HG03159 (cell line): ENCODE measurements around the gene TCF19.
A peak's percentile ranks its signal among the peaks of the same experiment; 100 is the strongest.
"Not testable (repeated sequence)": the region's sequence is repeated elsewhere in the genome, so short reads cannot be mapped to it uniquely, and the experiment has no call there.

Experiments used
- ATAC-seq: cut with Tn5 transposase; IDR thresholded peaks from one replicate; pipeline ENCODE4 v1.9.1; 2021; ENCODE audit warnings: mild to moderate bottlenecking, moderate library complexity; ENCODE audit not compliant: unreplicated experiment

Gene TCF19

GRCh38 chr6:31178143-31179041 is 20.0 kb downstream of the TCF19 start:
- no peak for ATAC-seq

DNA sequence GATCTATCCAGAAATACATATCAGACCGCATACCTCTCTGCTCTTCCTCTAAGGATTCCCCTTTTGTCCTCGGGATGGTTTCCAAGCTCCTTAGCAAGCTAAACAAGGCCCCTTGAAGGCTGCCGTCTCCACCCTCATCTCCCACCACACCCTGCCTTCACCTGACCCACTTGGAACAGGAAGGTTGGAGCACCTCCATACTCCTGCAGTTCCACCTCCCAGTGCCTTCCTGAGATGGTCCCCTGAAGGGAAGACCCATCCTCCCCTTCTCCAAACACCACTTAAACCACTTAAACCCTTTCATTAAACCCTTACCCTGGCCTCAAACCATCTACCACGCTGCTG is 20.6 kb downstream of the TCF19 start:
- ATAC-seq = no peak

- no peak for ATAC-seq
Measured at GRCh38 chr6:31179896-31180295, 21.5 kb downstream of the TCF19 start.

- ATAC-seq = peak; percentile 70
Measured at GRCh38 chr6:31180500-31180899, 22.1 kb downstream of the TCF19 start.

- not testable (repeated sequence) for ATAC-seq
Measured at GRCh38 chr6:31183287-31183686, 24.9 kb downstream of the TCF19 start.

DNA sequence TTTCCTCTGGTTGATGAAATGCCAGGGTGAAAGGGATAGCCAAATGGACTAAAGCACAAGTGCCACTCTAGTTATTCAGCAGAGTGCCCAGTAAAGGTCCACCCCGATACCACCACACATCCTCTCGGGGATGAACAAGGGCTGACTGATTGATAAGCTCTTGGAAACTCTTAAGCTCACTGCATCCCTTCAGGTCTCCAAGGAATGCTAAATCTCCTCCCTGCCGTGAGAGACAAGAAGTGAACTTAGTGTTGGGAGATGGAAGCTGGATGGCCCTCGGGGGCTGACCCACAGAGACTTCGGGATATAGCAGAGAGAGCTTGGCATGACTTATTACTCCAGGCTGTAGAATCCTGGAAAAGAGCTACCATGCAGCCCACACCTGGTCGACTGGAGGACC is 25.5 kb downstream of the TCF19 start:
- not testable (repeated sequence) for ATAC-seq

DNA sequence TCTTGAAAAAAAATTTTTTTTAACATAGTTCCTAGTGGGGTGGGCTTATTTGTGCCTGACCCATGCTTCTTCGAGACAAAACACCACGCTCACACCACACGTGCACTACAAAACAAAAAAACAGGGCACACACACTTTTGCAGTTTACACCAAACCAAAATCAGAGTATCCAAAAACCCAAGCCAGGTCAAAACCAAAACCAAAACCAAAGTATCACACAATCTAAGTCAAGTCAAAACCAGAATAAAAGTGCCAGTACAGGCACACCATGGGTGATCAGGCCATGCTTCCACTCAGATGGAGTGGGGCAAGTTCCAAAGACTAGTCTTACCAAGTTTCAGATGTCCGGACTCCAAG is 27.3 kb downstream of the TCF19 start:
- ATAC-seq = not testable (repeated sequence)

DNA sequence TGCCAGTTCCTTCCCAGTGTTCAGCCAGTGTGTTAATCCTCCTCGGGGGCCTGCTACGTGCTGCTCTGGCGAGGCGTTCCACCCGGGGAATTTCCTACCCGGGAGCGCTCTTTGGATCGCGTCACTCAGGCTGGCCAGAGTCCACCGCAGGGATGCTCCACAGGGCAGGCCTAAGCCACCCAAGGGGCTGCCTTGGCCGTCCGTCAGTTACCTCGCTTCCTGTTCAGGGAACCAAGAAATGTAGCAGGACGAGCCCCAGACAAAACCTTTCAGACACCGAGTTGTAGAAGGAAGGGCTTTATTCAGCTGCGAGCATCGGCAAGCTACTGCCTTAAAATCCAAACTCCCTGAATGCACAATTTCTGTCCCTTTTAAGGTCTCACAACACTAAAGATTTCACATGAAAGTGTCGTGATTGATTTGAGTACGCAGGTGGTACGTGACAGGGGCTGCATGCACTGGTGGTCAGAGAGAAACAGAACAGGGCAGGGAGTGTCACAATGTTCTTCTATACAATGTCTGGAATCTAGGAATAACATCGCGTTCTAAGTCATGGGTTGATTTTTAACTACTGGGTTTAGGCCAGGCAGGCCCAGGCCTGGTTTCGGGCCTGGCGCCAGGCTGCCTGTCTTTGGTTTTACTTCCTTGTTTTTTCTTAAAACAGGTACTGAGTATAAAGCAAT is 27.8 kb downstream of the TCF19 start:
- no peak for ATAC-seq

GRCh38 chr6:31187780-31188194 is 29.4 kb downstream of the TCF19 start:
- ATAC-seq = no peak

DNA sequence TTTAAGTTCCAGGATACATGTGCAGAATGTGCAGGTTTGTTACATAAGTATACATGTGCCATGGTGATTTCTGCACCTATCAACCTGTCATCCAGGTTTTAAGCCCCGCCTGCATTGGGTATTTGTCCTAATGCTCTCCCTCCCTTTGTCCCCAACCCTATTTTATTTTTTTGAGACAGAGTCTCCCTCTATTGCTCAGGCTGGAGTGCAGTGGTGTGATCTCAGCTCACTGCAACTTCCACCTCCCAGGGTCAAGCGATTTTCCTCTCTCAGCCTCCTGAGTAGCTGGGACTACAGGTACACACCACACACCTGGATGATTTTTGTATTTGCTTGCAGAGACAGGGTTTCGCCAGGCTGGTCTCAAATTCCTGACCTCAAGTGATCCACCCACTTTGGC is 30.8 kb downstream of the TCF19 start:
- ATAC-seq = not testable (repeated sequence)

DNA sequence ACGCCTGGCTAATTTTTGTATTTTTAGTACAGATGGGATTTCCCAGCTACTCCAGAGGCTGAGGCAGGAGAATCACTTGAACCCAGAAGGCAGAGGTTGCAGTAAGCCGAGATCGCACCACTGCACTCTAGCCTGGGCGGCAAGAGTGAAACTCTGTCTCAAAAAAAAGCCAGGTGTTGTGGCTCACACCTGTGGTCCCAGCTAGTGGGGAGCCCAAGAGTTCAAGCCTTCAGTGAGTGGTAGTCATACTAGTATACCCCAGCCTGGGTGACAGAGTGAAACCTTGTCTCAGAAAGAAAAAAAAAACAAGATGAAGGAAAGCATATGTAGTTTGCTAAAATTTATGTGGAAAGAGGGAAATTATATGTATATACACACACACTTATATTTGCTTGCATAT is 32.1 kb downstream of the TCF19 start:
- ATAC-seq = no peak

DNA sequence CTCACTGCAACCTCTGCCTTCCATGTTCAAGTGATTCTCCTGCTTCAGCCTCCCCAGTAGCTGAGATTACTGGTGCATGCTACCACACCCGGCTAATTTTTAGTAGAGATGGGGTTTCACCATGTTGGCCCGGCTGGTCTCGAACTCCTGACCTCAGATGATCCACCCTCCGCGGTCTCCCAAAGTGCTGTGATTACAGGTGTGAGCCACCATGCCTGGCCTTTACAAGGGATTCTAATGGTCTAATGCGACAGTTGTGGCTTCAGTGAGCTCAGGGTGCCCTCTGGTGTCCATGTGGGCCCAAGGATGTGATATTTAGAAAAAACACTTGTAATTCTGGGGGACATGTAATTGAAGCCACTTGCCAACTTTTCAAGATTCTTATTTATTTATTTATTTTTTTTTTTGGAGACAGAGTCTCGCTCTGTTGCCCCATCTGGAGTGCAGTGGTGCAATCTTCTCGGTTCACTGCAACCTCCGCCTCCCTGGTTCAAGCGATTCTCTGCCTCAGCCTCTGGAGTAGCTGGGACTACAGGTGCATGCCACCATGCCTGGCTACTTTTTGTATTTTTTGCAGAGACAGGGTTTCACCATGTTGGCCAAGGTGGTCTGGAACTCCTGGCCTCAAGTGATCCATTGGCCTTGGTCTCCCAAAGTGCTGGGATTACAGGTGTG is 34.2 kb downstream of the TCF19 start:
- not testable (repeated sequence) for ATAC-seq

- ATAC-seq = no peak
Measured at GRCh38 chr6:31193206-31193605, 34.8 kb downstream of the TCF19 start.

DNA sequence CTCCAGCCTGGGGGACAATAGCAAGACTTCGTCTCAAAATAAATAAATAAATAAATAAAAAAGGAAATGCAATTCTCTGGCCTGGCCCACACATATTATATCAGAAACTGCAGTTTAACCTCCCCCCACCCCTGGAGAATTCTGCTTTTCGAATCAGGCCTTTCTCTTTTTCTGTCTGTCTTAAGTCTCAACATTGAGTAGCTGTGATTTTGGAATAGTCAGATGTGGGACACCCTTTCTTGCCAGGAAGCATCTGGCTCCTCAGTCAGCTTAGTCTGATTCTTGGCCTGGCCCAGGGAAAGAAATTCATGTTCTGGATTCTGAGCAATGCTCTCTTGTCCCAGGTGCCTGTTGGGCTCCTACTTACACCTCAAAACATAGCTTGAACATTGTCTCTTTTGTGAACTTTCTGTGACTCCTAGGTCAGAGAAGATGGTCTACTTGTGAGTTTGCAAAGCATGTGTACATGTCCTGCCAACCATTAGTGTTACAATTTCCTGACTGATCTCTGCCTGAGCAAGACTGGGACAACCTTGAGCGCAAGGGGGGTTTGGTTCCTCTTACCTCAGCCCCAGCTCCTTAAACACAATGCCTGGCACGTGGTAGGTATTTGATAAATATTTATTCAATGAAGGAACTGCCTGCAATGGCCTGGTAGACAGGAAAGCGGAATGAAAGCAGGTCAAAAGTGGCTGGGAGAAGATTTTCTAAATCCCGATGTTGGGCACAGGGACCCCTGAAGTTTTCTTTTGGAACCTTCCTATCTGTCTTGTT is 35.9 kb downstream of the TCF19 start:
- ATAC-seq = no peak

GRCh38 chr6:31195308-31195979 is 37.1 kb downstream of the TCF19 start:
- not testable (repeated sequence) for ATAC-seq

DNA sequence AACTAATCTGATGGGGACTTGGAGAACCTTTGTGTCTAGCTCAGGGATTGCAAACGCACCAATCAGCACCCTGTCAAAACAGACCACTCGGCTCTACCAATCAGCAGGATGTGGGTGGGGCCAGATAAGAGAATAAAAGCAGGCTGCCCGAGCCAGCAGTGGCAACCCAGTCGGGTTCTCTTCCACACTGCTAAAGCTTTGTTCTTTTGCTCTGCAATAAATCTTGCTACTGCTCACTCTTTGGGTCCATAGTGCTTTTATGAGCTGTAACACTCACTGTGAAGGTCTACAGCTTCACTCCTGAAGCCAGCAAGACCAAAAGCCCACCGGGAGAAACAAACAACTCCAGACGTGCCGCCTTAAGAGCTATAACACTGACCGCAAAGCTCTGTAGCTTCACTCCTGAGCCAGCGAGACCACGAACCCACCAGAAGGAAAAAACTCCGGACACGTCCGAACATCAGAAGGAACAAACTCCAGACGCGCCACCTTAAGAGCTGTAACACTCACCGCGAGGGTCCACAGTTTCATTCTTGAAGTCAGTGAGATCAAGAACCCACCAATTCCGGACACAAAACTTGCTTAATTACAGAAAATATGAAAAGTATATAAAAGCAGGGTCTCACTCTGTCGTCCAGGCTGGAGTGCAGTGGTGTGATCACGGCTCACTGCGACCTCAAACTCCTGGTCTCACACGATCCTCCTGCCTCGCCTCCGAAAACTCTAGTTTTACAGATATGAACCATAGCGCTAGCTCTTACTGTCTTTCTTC is 38.0 kb downstream of the TCF19 start:
- ATAC-seq = not testable (repeated sequence)

DNA sequence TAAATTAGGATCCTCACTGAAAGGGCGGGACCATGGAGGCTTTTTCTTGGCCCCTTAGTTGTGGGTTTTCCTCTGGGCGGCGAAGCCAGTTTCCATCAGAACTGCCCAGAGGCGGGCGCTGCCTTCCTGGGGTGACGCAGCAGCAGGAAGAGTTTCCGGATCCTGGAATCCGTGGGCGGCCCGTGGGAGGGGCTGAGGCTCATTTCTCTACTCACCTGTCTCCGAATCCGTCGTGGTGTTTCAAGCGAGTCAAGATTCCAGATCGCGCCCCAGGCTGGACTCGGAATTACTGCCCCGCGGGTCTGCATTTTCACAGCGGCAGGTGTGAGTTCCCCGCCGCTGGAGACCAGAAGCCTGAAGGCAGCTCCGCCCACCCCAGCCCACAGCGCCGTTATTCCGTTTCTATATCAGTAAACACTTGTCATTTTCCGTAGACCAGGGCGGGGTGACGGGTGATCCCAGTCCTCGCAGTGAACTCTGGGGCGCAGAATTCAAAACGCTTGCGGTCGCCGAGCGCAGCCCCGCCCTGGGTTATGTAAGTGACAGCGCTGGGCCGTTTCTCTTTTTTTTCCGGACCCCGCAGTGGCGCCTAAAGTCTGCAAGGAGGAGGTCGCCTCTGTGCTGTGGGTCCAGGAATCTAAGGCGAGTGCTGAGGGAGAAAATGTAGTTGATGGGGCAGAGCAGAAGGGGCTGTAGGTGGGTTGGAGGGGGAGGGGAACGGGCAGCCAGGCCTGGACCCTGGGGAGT is 39.3 kb downstream of the TCF19 start:
- peak; percentile 73 for ATAC-seq

DNA sequence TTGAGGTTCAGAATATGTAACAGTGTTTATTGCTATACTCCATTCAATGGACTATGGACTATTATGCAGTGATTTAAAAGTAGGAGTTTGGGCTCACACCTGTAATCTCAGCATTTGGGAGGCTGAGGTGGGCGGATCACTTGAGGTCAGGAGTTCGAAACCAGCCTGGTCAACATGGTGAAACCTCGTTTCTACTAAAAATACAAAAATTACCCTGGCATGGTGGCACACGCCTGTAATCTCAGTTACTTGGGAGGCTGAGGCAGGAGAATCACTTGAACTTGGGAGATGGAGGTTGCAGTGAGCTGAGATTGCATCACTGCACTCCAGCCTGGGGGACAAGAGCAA is 40.7 kb downstream of the TCF19 start:
- ATAC-seq = not testable (repeated sequence)
